GM18498 (cell line): ENCODE results near the gene SGCG.

ENCODE experiments used
- ATAC-seq: cut with Tn5 transposase; IDR thresholded peaks from one replicate; pipeline ENCODE4 v1.9.1; 2021; ENCODE audit warnings: mild to moderate bottlenecking, moderate library complexity; ENCODE audit not compliant: unreplicated experiment

The SGCG gene

GRCh38 chr13:23323946-23324709 lies 143.3 kb downstream of the SGCG start:
- no peak for ATAC-seq

GRCh38 chr13:23325191-23325590 lies 144.4 kb downstream of the SGCG start:
- peak; percentile 41 for ATAC-seq

- no peak for ATAC-seq
Observed at GRCh38 chr13:23330356-23330755, 149.6 kb downstream of the SGCG start.

- no peak for ATAC-seq
Observed at GRCh38 chr13:23339225-23339624, 158.4 kb downstream of the SGCG start.

GRCh38 chr13:23344931-23345595 lies 164.3 kb downstream of the SGCG start:
- no peak for ATAC-seq

GRCh38 chr13:23347601-23348000 lies 166.8 kb downstream of the SGCG start:
- ATAC-seq: no peak

GRCh38 chr13:23348262-23349127 lies 167.7 kb downstream of the SGCG start:
- no peak for ATAC-seq

- ATAC-seq: no peak
Observed at GRCh38 chr13:23349161-23349897, 168.6 kb downstream of the SGCG start.

- no peak for ATAC-seq
Observed at GRCh38 chr13:23350009-23350408, 169.2 kb downstream of the SGCG start.

GRCh38 chr13:23352161-23352560 lies 171.4 kb downstream of the SGCG start:
- ATAC-seq: no peak

- ATAC-seq: no peak
Observed at GRCh38 chr13:23354520-23354919, 173.7 kb downstream of the SGCG start.

GRCh38 chr13:23356368-23356767 lies 175.6 kb downstream of the SGCG start:
- ATAC-seq: no peak

- no peak for ATAC-seq
Observed at GRCh38 chr13:23357349-23357748, 176.6 kb downstream of the SGCG start.

- no peak for ATAC-seq
Observed at GRCh38 chr13:23359882-23360281, 179.1 kb downstream of the SGCG start.

GRCh38 chr13:23365652-23366051 lies 184.9 kb downstream of the SGCG start:
- ATAC-seq: no peak

- no peak for ATAC-seq
Observed at GRCh38 chr13:23367907-23368306, 187.1 kb downstream of the SGCG start.

GRCh38 chr13:23372264-23372906 lies 191.6 kb downstream of the SGCG start:
- no peak for ATAC-seq
